OCI-LY7 (cell line): ENCODE measurements around the gene CNTRL. TPM values are rescaled to one million over a fixed set of nuclear protein-coding genes. Genes with fewer than 3 reads are reported as not detected.
"Not testable (repeated sequence)": the region's sequence is repeated elsewhere in the genome, so short reads cannot be mapped to it uniquely, and the experiment has no call there.

ENCODE experiments used
- BruUV-seq: library from RNA; stranded (reverse); fragments of 400-500 nt; replicated peaks from 2 replicates; lab custom pipeline; 2021; lab: Mats Ljungman, UMichigan
- CTCF ChIA-PET: fragments of 300-600 bp; sonication (Branson Sonifier 250); formaldehyde crosslinking; loops from one replicate; lab custom pipeline; 2022; ENCODE audit warnings: antibody characterized with exemption; ENCODE audit not compliant: unreplicated experiment; lab: Charles Lee
- POLR2A ChIA-PET: fragments of 300-600 bp; sonication (Branson Sonifier 250); formaldehyde crosslinking; loops from one replicate; lab custom pipeline; 2022; ENCODE audit warnings: antibody characterized with exemption; lab: Charles Lee
- DNase-seq: peaks from one replicate; pipeline ENCODE4 v3.0.0-alpha.2; 2015; ENCODE audit warnings: low spot score
- H2AFZ ChIP-seq: fragments of 200-600 bp; sonication (generic), shearing (Covaris generic); 2 replicates; pipeline ENCODE4 v1.6.1; 2014; ENCODE audit warnings: mild to moderate bottlenecking, antibody characterized with exemption, low read length, moderate library complexity
- H3K27ac ChIP-seq: fragments of 200-600 bp; sonication (generic); 2 replicates; pipeline ENCODE4 v1.5.1; 2014; ENCODE audit warnings: mixed run types, low read depth, mild to moderate bottlenecking, moderate library complexity, low read length, inconsistent platforms; ENCODE audit not compliant: poor library complexity, severe bottlenecking
- H3K36me3 ChIP-seq: fragments of 200-600 bp; sonication (generic); 2 replicates; pipeline ENCODE4 v1.6.1; 2014; ENCODE audit warnings: mild to moderate bottlenecking, antibody characterized with exemption, low read length, moderate library complexity, mixed read lengths; ENCODE audit not compliant: insufficient read depth
- H3K4me1 ChIP-seq: fragments of 200-600 bp; sonication (generic); 2 replicates; pipeline ENCODE4 v1.5.1; 2014; ENCODE audit warnings: mild to moderate bottlenecking, low read length; ENCODE audit not compliant: insufficient read depth, poor library complexity, severe bottlenecking
- H3K4me2 ChIP-seq: fragments of 200-600 bp; sonication (generic); 2 replicates; pipeline ENCODE4 v1.6.1; 2014; ENCODE audit warnings: mild to moderate bottlenecking, low read length
- H3K4me3 ChIP-seq: fragments of 200-600 bp; sonication (generic); 2 replicates; pipeline ENCODE4 v1.5.1; 2014; ENCODE audit warnings: mild to moderate bottlenecking, low read depth, low read length; ENCODE audit not compliant: poor library complexity, severe bottlenecking
- H3K79me2 ChIP-seq: fragments of 200-600 bp; sonication (generic); 2 replicates; pipeline ENCODE4 v1.6.1; 2016; ENCODE audit warnings: low read depth, mild to moderate bottlenecking, low read length, moderate library complexity, mixed read lengths; ENCODE audit not compliant: insufficient read depth
- H3K9me2 ChIP-seq: fragments of 200-600 bp; sonication (generic); 2 replicates; pipeline ENCODE4 v1.6.1; 2016; ENCODE audit warnings: mild to moderate bottlenecking, low read length, mixed read lengths; ENCODE audit not compliant: insufficient read depth
- H3K9me3 ChIP-seq: fragments of 200-600 bp; sonication (generic); 2 replicates; pipeline ENCODE4 v1.6.1; 2014; ENCODE audit warnings: mild to moderate bottlenecking, mixed run types, low read length, mixed read lengths
- H4K20me1 ChIP-seq: fragments of 200-600 bp; sonication (generic); 2 replicates; pipeline ENCODE4 v1.6.1; 2014; ENCODE audit warnings: mild to moderate bottlenecking, antibody characterized with exemption, low read length, moderate library complexity, mixed read lengths; ENCODE audit not compliant: insufficient read depth
- CTCF ChIP-seq: fragments of 200-600 bp; sonication (generic); conservative IDR thresholded peaks from 2 replicates; pipeline ENCODE4 v1.5.1; 2014; ENCODE audit warnings: mild to moderate bottlenecking, antibody characterized with exemption, low read length, moderate library complexity, mixed read lengths
- EZH2phosphoT487 ChIP-seq: fragments of 200-600 bp; sonication (generic); IDR thresholded peaks from 2 replicates; pipeline ENCODE4 v1.6.1; 2018; ENCODE audit warnings: low read depth, borderline replicate concordance, mild to moderate bottlenecking, mixed run types, antibody characterized with exemption, low read length, moderate library complexity, mixed read lengths
- intact Hi-C: fragments of 100-400 bp; cut with micrococcal nuclease; formaldehyde crosslinking; loops from one replicate; pipeline ENCODE4 v1.10.0; 2022; ENCODE audit not compliant: unreplicated experiment
- total RNA-seq, 2 experiments: library from RNA; depleted of rRNA in 1 of 2; stranded (reverse); fragments of >200 nt in 1 of 2; shearing (Covaris generic) in 1 of 2; gene quantifications; 2 replicates each; pipeline ENCODE4 v1.2.3, GENCODE V29; 2014 to 2022

CNTRL gene
- total RNA-seq, 2 experiments from 2014 or later: 81.4 to 113 TPM

GRCh38 chr9:121026768-121027167, 48.0 kb upstream of the CNTRL start:
- H3K4me2 ChIP-seq: no peak overlapping the region
- ChIA-PET POLR2A (no interaction called here), CTCF (no interaction called here)

GRCh38 chr9:121028285-121028684, 46.5 kb upstream of the CNTRL start:
- H3K79me2 ChIP-seq, BruUV-seq, CTCF ChIA-PET, H3K27ac ChIP-seq, H4K20me1 ChIP-seq, H3K4me3 ChIP-seq, H3K9me2 ChIP-seq, intact Hi-C loops, DNase-seq, H3K4me2 ChIP-seq, H2AFZ ChIP-seq, H3K9me3 ChIP-seq, H3K4me1 ChIP-seq, H3K36me3 ChIP-seq: not testable (repeated sequence)
- POLR2A ChIA-PET: interaction anchor here (1.0 kb wide), 1 partner anchor 23 kb away, joined by 4 read pairs; no protein-coding TSS in a partner anchor

More at GRCh38 chr9:121026768-121027167, 48.0 kb upstream of the CNTRL start:
- H3K36me3 ChIP-seq: no peaks in the 10 kb centered on the region
- no peaks in the 10 kb centered on the region for H3K9me3 ChIP-seq
- intact Hi-C loops: no loop called here
- H2AFZ ChIP-seq: no peak overlapping the region
- no peaks in the 10 kb centered on the region for H3K4me1 ChIP-seq
- DNase-seq: no peak
- TF ChIP-seq CTCF: no peak
- no peak for TF ChIP-seq EZH2phosphoT487
- no peaks in the 10 kb centered on the region for H3K79me2 ChIP-seq
- H3K9me2 ChIP-seq: no peaks in the 10 kb centered on the region
- BruUV-seq: no TSS peak
- H3K27ac ChIP-seq: no peak overlapping the region
- H4K20me1 ChIP-seq: no peaks in the 10 kb centered on the region
- no peak overlapping the region for H3K4me3 ChIP-seq

- Histone ChIP-seq H3K9me2 (no peaks in the 10 kb centered on the region), H2AFZ (no peak overlapping the region), H3K79me2 (no peaks in the 10 kb centered on the region), H3K9me3 (no peaks in the 10 kb centered on the region), H4K20me1 (no peaks in the 10 kb centered on the region), H3K4me1 (no peaks in the 10 kb centered on the region), H3K36me3 (no peaks in the 10 kb centered on the region), H3K4me2 (no peak overlapping the region), H3K4me3 (no peak overlapping the region), H3K27ac (no peak overlapping the region)
- BruUV-seq: no TSS peak
- CTCF ChIA-PET: no interaction called here
- intact Hi-C loops: no loop called here
- TF ChIP-seq CTCF (no peak), EZH2phosphoT487 (no peak)
- POLR2A ChIA-PET: interaction anchor here (0.6 to 1.0 kb wide), 2 partner anchors 25 to 324 kb away, joined by 3 to 4 read pairs; no protein-coding TSS in a partner anchor
- DNase-seq: no peak
These were observed 45.3 kb upstream of the CNTRL start for GRCh38 chr9:121029469-121029868.
